GM18873 (cell line): ENCODE data around the gene RHOU.
"Not testable (repeated sequence)": the region's sequence is repeated elsewhere in the genome, so short reads cannot be mapped to it uniquely, and the experiment has no call there.

Source experiments
- ATAC-seq: cut with Tn5 transposase; IDR thresholded peaks from one replicate; pipeline ENCODE4 v1.9.1; 2021; ENCODE audit warnings: mild to moderate bottlenecking, moderate library complexity, moderate number of reproducible peaks; ENCODE audit not compliant: unreplicated experiment, low FRiP score

The RHOU gene

DNA sequence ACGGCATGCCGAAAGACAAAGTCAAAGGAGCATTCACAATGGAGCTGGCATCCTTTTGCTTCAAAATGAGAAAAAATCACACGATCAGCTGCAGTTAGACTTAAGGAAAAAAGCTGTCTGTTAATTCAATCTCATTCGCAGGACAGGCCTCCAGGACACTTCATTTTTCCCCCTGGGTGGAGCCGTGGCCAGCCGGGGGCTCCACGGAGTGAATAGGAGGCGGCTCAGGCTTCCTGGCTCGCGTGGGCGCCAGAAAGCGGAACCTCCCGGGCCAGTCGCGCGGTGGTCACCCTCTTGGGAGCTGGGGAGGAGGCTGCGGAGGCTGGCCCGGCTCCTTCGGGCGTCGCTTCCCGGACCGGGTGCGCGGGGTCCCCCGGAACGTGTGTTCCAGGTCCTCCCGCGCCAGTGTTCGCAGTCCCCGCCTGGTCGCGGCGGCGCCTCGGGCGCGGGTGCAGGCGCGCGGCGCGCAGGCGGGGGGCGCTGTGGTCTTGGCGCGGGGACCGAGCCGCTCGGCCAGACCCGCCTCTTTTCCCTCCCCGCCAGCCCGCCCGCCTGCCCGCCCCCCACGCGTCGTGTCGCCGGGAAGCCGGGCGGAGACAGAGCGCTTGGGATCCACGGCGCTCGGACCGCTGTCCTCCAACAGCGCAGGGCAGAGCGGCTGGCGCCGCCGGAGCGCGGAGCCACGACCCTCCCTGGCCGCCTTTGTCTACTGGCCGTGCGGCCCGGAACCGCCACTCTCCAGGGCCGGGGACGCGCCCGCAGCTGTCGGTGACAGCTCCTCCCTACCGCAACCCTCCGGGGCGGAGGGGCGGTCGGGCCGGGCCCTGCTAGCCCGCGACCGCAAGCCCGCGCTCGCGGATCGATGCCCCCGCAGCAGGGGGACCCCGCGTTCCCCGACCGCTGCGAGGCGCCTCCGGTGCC, at the start of gene RHOU:
Gene RHOU, plus strand, starts transcription at position 599 of the 921 bp plus-strand sequence. Its CDS starts 264 bp downstream, at position 863.
- no peak for ATAC-seq

DNA sequence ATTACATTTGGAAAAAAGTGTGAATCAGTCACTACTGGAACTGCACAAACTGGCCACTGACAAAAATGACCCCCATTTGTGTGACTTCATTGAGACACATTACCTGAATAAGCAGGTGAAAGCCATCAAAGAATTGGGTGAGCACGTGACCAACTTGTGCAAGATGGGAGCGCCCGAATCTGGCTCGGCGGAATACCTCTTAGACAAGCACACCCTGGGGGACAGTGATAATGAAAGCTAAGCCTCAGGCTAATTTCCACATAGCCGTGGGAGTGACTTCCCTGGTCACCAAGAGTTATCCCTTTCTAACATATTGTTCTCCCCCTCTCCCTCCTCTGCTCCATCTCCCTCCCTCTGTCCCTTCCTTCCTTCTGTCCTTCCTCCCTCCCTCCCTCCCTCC, 47.7 kb upstream of the RHOU start:
- ATAC-seq, result no peak

DNA sequence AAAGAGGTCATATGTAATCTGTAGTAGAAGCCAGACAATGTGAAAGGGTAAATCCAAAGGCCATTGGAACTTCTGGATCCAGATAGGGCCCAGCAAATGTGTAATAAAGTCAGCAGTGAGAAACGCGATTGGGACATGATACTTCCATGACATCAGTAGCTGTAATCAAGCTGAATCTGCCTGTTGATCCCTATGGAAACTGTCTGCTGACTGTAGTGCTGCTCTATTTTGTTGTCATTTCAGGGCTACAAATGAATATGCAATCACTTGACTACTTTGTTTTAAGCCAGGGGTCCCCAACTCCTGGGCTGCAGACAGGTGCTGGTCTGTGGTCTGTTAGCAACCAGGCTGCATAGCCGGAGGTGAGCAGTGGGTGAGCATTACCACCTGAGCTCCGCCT, 46.0 kb upstream of the RHOU start:
- no peak for ATAC-seq

DNA sequence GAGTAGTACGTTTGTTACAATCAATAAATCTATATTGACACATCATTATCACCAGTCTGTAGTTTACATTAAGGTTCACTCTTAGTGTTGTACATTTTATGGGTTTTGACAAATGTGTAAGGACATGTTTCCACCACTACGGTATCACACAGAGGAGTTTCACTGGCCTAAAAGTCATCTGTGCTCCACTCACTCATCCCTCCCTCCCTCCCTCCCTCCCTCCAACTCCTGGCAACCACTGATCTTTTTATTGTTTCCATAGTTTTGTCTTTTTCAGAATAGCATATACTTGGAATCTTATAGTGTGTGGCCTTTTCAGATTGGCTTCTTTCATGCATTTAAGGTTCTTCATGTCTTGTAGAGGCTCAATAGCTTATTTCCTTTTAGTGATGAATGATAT, 44.1 kb upstream of the RHOU start:
- no peak for ATAC-seq

DNA sequence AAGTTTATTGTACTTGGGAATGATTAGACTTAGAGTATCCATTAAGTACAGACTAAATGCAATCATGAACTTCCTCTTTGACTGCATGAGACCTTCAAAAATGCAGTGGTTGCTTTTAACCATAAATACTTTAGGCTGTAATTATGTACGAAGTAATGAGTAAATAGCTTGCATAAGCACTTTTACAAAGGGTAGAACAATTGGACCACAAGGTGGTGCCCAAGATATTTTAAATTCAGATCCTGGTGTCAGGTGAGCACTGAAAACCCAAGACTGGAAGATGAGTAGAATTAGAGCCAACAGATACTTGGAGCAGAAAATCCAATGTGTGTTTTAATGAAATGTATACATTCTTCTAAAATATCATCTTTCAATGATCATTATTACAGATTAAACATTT, 43.4 kb upstream of the RHOU start:
- no peak for ATAC-seq

DNA sequence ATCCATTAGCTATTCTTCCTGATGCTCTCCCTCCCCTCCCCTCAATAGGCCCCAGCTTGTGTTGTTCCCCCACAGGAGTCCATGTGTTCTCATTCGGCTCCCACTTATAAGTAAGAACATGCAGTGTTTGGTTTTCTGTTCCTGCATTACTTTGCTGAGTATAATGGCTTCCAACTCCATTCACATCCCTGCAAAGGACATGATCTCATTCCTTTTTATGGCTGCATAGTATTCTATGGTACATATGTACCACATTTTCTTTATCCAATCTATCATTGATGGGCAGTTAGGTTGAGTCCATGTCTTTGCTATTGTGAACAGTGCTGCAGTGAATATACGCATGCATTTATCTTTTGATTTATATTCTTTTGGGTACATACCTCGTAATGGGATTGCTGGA, 40.8 kb upstream of the RHOU start:
- not testable (repeated sequence) for ATAC-seq

DNA sequence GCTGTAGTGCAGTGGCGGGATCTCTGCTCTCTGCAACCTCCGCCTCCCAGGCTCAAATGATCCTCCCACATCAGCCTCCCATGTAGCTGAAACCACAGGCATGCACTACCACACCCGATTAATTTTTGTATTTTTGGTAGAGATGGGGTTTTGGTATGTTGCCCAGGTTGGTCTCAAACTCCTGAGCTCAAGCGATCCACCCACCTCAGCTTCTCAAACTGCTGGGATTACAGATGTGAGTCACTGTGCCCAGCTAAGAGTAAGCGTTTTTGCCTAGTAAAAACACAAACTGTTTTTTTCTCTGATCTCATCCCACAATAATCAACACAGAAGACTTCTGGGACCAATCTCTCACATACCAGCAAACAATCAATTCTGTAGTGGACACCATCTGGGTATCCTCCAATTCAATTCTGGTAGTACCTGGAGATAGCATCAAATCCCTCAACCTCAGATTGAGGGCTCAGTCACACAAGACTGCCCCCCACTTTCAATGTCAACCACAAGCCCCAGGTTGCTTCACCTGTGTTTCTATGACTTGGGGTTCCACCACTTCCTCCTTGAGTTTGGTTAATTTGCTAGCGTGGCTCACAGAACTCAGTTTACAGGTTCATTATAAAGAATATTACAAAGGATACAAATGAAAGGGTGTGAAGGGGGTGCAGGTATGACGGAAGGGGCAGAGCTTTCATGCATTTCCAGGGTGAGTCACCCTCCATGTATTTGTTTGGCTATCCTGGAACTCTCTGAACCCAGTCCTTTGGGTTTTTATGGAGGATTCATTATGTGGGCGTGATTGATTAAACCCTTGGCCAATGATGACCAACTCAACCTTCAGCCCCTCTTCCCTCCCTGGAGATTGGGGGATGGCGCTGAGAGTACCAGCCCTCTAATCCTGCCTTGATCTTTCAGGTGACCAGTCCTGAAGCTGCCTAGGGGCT, 40.0 kb upstream of the RHOU start:
- no peak for ATAC-seq

DNA sequence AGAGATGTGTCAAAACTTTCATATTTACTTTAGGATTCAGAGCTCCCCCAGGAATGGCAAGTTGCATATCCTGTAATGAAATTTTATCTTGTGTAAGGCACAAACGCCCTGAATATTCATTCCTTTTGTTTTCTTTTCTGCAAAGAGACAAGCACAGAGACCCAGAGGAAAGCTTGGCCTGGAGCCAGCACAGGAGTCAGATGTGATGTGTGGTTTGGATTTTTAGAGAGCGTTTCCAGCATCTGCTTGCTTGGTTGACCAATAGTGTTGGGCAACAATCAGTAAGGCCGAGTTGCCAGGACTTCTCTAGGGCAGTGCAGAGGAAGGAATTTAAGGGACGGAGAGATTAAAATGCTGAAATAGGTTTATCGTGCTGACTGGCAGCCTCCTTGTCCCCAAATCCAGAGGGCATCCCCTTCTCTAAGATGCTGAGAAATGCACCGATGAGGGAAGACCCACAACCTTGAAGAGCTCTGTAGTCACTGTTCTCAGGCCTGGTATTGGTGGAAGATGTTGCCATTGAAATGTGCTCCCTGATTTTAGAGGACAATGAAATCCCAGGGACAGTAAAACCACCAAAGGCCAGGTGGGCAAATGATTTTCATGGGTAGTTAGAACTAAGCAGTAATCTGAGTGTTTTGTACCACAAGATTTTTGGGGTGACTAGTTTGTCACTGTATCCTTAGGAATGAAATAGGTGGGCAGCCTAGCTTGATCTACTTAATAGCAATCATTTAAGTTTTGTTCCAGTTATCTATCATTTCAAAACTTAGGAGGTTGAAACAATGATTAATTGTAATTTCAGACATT, 37.9 kb upstream of the RHOU start:
- ATAC-seq, result no peak

DNA sequence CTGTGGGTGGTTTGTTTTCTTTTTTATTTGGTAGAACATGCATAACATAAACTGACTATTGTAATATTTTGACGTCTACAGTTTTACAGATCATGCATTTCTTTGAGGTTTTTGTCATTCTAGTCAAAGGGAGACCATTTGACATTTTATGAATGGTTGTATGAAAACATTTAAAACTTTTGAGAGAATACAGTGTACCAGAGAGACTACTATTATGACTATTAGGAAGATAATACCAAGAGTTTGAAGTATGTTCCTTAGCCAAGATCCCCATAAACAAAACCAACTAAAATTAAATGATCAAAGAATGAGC, 37.3 kb upstream of the RHOU start:
- ATAC-seq, result no peak

DNA sequence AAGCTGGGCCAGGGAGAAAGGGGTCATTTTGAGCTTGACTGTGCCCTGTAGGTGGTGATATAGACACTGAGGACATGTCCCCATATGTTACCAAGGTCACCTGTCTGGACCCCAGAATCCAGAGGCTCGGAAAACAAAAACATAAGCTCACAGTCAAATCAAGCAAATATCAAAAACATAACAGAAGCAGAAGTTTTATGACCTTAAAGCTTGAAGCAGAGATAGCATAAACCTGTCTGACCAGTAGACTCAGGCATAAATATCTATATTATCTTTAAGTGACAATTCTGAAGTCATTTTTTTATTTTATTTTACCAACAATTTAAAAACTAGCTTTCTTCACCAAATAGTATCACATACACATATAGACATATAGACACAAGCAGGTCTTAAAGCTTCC, 32.8 kb upstream of the RHOU start:
- no peak for ATAC-seq

DNA sequence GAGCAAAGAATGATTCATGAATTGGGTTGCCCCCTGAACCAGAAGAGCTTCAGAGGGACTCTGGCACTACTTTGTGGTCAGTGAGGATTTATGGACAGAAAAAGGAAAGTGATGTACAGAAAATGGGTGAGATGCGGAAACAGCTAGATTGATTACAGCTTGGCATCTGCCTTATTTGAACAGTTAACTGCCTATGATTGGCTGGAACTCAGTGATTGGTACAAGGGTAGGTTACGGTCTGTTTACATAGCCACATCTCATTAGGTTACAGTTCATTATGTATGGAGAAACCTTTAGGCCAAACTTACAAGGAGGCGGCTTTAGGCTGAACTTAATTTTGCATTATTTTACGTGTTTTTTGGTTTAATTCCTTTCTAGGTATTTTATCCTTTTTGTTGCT, 29.0 kb upstream of the RHOU start:
- ATAC-seq, result no peak

DNA sequence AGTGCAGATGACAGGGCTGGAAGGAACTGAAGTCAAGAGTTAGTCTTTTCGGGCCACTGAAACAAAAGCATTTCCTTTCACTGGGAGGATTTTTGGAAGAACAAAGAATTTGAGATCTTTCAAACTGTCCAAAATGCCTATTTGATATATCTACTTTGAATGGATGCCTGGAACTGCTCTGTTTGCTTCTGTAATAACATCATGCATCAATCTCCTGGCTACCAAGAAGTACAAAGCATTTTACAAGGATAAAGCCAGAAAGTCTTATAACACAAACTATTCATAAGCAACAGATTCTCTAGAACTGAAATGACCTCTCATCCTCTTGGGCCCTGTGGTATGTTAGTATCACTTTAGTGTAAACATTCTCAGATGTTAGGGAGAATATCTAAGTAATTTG, 18.2 kb upstream of the RHOU start:
- no peak for ATAC-seq

DNA sequence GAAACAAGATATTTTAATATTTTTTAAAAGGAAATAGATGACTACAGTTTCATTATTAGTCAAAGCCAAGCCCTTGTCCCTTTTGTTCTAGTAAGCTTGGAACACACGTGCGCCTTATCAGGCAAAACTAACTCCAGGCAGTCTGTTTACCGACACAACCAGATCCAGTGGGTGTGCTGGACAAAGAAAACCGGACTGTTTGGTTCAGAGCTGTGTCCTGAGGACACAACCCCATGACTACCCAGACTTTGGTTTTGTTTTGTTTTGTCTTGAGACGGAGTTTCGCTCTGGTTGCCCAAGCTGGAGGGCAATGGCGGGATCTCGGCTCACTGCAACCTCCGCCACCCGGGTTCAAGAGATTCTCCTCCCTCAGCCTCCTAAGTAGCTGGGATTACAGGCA, 13.9 kb upstream of the RHOU start:
- no peak for ATAC-seq

DNA sequence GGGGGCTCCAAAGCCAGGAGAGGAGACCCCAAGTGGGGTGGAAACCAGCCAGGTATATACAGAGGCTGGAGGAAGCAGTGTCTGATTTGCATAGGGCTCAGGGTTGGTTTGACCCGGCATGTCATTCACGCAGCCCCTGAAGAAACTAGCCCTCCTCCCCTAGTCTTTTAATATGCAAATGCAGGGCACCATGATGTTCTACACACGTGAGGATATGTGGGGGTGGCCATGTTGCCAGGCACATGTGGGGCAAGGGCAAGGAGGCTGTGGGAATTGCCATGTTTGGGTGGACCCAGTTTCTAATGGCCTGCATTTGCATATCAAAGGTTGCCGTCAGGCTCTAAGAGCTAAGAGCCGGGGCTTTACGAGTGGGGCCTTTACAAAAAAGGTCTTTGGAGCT, 12.0 kb upstream of the RHOU start:
- no peak for ATAC-seq

DNA sequence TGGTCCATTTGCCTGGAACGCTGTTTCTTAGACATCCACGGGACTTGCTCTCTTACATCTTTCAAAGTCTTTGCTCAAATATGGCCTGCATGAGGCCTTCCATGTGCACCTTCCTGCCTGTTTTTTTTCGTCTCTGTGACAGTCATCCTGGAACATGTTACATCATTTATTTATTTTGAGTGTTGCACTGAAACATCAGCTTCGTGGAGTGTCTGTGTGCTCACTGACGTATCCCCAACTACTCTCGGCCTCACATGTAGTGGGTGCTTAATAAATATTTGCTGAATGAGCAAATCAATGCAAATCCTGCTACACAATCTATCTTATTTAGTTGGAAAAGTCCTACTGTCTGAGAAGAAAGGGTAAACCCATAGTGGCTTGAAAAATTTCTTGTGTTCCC, 11.4 kb upstream of the RHOU start:
- no peak for ATAC-seq

DNA sequence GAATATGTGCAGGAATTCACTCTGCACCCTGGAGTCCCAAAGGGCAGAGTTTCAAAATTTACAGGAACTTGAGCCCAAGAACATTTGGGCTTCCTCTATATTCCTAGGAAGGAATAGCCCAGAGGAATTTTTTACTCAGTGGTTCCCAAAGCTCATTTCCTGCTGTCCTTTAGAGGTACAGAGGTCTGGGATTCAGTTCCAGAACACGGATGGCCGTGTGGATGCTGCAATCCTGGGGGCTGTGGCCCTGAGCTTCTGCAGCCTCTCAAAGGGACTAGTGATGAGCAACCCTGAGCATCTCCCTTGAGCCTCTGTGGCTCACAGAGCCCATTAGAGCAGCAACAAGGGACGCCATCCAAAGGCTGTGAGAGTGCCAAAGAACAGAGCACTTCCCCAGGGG, 10.1 kb upstream of the RHOU start:
- no peak for ATAC-seq

DNA sequence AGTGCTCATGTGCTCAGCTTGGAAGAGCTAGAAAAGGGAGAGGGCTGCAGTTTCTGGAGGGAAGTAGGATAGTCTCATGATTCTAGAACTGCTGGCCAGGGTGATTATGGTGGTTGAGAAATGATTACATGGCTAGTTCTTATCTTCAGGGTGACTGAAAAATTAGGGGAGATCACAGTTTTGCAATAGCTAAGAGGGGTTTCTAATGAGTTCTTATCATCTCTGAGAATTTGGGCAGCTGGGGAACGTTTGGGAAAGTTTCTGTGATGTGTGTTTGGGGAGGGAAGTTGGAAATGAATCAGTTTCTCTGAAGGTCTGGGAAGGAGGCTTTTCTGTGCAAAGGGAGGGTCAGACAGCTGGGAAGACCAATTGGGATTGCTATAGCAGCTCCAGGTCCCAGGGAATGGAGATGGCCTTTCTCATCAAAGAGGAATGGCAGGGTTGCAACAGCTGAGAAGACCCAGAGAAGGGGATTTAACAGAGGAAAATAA, 7.6 kb upstream of the RHOU start:
- no peak for ATAC-seq

DNA sequence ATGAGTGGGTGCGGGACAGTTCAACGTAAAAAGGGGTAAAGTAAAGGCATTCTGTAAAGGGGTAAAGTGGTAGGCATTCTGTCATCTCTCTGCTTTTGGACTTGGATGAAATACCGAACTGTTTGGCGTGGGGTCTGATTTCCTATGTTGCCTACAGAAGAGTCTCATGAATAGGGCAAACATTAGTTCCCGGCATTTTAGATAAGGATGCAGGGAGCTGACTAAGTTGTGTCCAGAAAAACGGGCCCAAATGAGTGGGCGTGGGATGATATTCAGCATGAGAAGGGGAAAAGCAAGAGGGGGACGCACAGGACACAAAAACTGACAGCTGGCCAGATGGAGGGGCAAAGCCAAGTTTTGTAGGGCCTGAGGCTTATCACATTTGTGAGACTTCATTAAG, 2.9 kb upstream of the RHOU start:
- no peak for ATAC-seq

DNA sequence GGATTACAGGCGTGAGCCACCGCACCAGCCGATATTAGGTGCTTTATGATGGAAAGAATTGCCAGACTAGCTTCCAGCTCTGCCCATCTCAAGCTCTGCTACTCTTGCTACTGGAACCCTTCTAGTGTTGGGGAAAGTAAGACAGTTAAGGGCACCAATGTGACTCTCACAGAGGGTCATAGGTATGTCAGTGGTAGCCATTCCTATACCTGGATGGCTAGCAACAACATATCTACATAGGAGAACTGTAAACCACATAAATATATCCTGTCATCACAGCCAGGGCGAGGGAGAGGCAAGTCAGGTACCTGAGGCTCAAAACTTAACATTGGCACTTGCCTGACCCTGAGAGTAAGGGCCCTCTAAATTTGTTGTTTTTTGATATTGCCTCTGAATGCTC, 1.7 kb upstream of the RHOU start:
- no peak for ATAC-seq

DNA sequence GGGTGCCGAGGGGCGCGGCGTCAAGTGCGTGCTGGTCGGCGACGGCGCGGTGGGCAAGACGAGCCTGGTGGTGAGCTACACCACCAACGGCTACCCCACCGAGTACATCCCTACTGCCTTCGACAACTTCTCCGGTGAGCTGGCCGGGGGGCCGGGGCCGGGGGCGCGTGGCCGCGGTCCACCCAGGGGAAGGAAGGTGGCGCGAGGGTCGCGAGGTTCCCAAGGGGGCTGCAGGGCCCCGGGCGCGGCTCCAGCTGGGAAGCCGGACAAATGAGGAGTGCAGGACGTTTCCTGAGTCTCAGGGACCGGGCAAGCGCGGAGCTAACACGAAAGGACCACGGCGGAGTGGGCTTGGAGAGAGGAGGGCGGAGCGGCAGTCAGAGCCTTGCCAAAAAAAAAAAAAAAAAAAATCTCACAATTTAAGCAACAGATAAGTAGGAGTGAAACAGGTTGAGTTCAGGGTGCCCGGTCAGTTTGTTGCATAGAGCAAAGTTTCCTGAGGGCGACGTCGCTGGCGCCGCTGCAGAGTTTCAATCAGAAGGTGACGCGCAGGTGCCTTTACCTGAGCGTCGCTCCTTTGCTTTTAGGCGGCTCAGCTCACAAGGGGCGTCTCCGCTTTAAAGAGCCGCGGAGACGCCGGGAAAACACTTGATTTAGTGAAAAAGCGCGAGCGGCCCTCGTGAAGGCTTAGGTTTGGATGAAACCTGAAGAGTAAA, 750 bp downstream of the RHOU start:
- ATAC-seq, result no peak
